Astrocyte of the cerebellum (primary cell): ENCODE measurements around the gene IVD.

Source experiments
- DNase-seq: peaks from one replicate; pipeline ENCODE4 v3.0.0-alpha.2; 2011; ENCODE audit warnings: low read depth
- H3K4me3 ChIP-seq: 2 replicates; pipeline ENCODE4 v1.5.1; 2011; ENCODE audit warnings: mild to moderate bottlenecking, low read depth, low read length, moderate library complexity
- CTCF ChIP-seq: IDR thresholded peaks from 2 replicates; pipeline ENCODE4 v1.5.1; 2012; ENCODE audit warnings: low read length, low read depth, moderate library complexity, mild to moderate bottlenecking; ENCODE audit errors: missing control alignments
- in situ Hi-C: cut with HindIII; loops from 2 replicates; pipeline ENCODE4 v1.10.0; 2017; ENCODE audit warnings: low sequenced_read_pairs

The IVD gene

GRCh38 chr15:40360015-40360414 lies 45.6 kb upstream of the IVD start:
- TF ChIP-seq CTCF: no peak
- in situ Hi-C loops: no loop called here
- DNase-seq: no peak
- H3K4me3 ChIP-seq: no peak overlapping the region

GRCh38 chr15:40361640-40362039 lies 44.0 kb upstream of the IVD start:
- in situ Hi-C loops: no loop called here
- DNase-seq: no peak
- H3K4me3 ChIP-seq: no peak overlapping the region
- no peak for TF ChIP-seq CTCF

DNA sequence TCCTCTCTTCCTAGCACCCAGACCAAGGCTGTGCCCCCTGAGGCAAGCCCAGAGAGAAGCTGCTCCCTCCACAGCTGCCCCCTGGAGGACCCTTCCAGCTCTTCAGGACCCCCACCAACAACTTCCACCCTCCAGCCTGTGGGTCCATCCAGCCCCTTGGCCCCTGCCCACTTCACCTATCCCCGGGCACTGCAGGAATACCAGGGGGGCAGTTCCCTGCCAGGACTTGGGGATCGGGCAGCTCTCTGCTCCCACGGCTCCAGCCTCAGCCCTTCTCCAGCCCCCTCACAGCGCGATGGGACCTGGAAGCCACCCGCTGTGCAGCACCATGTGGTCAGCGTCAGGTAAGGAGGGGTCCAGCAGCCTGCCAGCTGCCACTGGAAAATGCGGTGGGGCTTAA lies 42.0 kb upstream of the IVD start:
- H3K4me3 ChIP-seq: no peak overlapping the region
- in situ Hi-C loops: no loop called here
- no peak for DNase-seq
- no peak for TF ChIP-seq CTCF

- no peak for TF ChIP-seq CTCF
- in situ Hi-C loops: no loop called here
- DNase-seq: no peak
- no peak overlapping the region for H3K4me3 ChIP-seq
Measured at GRCh38 chr15:40364251-40364650, 41.3 kb upstream of the IVD start.

DNA sequence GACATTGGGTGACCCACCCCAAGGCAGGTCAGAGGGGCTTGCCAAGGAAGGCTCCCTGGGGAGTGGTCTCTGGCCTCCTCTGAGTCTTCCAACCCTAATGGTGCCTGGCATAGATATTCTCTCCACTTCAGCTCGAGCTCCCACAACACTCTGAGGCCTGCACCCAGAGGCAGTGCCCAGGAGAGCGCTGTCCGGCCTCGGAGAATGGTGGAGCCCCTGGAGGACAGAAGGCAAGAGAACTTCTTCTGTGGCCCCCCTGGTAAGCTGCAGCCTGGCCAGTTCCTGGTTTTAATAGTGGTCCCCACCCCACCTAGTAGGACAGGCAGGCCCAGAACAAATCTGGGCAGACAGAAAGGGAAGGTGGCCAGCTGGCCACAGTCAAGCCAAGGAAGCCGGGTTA lies 40.6 kb upstream of the IVD start:
- no peak overlapping the region for H3K4me3 ChIP-seq
- TF ChIP-seq CTCF: no peak
- in situ Hi-C loops: no loop called here
- no peak for DNase-seq

DNA sequence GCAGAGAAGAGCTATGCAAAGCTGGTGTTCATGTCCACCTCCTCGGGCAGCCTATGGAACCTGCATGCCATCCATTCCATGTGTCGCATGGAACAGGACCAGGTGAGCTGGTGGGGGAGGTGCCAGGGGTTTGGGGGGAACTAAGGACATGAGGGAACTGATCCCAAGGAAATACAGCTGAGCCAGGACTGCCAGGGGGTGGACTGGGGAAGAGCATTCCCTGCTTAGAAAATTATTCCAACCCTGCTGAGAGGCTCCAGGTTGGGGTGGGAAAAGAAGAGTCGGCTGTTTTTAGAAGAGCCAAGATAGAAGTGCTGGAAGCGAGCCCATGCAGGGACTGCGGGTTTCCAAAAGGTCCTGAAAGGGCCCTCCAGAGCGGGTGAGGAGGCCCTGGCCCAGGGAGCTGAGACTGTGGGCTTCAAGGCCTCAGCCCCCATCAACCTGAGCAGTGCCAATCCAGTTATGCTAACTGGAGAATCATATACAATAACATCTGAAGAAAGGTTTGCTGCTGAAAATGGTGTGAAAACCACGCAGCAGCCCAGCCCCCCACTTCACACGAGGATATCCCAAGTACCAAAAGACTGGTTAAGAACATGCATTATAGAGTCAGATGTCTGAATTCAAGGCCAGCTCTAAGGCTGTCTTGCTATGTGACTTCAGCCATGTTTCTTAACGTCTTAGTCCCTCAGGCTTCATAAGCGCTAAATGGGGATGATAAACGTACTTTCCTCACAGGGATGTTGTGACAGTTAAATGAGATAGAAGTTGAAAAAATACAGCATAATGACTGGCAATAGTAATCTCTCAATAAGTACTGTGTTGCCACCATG lies 39.8 kb upstream of the IVD start:
- TF ChIP-seq CTCF: no peak
- no peak overlapping the region for H3K4me3 ChIP-seq
- in situ Hi-C loops: no loop called here
- DNase-seq: no peak
